Stimulated activated CD4-positive, alpha-beta T cell treated with anti-CD3 and anti-CD28 coated beads, Interleukin-15, amount 100 ng/mL, for 48 hours (primary cell): ENCODE data around the gene SEMA3G.

Experiments used
- DNase-seq, 2 donors: peaks; one replicate each; pipeline ENCODE4 v3.0.0-alpha.2; 2020; ENCODE audit warnings: low read depth in 2 of 2

Gene SEMA3G

GRCh38 chr3:52454250-52454937, 9.5 kb upstream of the SEMA3G start:
- no peak for DNase-seq

DNA sequence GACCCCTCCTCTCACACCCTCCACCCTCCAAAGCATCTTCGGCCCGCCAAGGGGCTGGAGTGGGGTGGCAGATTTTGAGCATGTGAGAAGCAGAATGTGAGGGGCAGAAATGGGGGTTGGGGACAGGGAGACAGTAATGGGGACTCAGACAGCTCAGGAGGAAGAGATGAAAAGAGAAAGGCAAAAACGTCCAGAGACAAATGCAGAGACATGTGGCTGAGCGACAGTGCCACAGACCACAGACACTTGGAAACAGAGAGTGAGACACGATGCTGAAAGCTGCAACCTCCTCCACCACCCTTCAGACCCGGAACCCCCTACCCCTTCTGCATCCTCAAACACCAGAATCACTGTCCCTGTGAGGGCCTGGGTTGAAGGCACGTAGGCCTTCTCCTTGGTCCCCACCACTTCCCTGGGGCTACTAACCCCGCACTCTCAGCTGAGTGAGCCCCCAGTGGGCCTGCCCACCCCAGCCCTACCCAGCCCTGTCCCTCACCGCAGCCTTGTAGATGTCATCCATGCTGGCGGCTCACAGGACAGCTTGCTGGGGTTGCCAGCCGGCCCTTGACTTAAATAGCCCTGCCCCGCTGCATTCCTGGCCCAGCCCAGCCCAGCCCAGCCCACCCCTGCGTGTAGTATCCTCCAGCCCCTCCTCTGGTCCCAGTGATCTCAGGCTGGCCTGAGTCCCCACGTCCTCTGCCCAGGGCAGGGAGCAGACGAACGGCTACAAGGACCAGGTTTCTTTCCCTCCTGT, 8.8 kb upstream of the SEMA3G start, which contains the start of gene TNNC1:
Gene TNNC1 (minus strand): TSS at position 546 of the 754 bp plus-strand sequence. CDS start 26 bp downstream, at position 520.
- no peak for DNase-seq

DNA sequence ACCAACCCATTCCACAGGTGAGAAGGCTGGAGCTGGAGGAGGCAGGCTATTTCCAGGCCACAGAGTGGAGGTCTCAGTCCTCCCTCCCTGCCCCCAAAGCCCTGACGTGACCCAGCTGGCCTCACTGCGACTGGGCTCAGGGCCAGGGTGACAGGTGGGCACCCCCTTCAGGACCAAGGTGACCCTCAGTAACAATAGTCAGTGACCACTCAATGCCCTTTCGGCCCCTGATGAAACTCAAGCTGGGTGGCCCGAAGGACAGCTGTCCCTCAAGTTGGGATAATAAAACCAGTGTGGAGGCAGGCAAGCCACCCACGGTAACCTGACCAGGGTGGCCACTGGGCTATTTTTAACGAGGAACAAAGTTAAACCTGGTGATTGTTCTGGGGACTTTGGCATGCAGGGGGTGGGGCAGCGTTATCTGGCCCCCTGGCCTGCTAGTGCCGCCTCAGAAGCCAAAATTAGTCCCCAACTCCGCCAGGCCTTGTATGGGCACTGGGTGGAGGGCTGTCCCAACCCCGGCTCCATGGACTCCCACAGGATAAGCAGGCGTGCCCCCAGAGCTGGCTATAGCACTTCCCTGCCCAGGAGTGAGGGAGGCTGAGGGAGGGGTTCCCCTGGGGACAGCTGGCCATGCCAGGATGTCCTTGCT, 7.8 kb upstream of the SEMA3G start:
- DNase-seq, result no peak

DNA sequence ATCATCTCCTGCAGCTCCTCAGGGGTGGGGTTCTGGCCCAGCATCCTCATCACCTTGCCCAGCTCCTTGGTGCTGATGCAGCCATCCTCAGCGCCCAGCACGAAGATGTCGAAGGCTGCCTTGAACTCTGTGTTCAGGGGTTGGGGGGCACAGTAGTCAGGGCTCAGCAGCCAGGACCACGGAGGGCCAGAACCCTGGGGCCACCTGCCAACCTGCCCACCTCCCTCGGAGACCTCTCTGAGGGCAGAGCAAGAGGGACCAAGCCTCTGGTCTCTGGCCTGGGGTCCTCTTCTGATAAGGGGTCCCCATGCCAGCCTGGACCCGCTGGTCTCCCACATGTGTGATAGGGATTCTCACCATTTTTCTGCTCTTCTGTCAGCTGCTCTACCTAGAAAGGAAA, 7.2 kb upstream of the SEMA3G start:
- no peak for DNase-seq

GRCh38 chr3:52451237-52452083, 6.6 kb upstream of the SEMA3G start:
- no peak for DNase-seq

- DNase-seq, result no peak
Observed at GRCh38 chr3:52450489-52451236, 5.8 kb upstream of the SEMA3G start.

GRCh38 chr3:52447512-52448355, 2.8 kb upstream of the SEMA3G start:
- no peak for DNase-seq

DNA sequence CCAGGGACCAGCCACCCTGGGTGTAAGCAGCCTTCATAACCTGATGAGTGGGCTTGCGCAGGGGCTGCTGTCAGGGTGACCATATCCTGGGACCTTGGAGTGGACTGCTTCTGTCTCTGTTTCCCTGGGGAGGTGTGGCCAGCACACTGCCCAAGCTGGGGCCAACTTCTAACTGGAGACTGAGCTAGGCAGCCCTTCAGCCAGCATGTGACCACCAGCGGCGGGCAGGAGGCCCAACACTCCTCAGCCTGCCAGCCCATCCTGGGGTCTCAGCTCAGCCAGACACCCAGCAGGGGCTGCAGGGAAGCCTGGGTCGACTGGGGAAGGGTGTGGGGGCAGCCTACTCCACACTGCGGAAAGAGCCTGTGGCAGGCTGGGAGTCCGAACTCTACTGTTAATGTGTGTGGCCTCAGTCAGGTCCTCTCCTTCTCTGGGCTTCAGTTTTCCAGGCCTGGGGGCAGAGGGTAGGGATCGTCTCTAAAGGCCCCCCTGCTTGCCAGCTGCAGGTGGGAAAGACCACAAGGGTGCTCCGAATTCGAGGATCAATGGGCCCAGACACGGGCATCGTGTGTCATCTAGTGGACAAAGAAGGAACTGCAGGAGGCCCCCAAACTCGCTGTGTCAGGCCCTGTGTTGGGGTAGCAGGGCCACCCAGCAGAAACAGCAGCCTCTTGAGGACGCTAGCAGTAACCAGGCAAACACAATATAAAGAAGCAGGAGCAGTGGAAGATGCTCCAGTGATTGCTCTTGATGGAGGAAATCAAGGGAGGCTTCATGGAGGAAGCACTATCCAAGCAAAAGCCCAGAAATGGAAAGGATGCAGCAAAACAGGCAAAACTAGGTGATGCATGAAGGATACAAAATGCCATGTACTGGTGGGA, 2.0 kb upstream of the SEMA3G start:
- DNase-seq, result peak; percentile 49 to 68

- DNase-seq, result no peak
Observed at GRCh38 chr3:52446042-52446441, 1.1 kb upstream of the SEMA3G start.

GRCh38 chr3:52443791-52444687, 864 bp downstream of the SEMA3G start:
- DNase-seq, result no peak

DNA sequence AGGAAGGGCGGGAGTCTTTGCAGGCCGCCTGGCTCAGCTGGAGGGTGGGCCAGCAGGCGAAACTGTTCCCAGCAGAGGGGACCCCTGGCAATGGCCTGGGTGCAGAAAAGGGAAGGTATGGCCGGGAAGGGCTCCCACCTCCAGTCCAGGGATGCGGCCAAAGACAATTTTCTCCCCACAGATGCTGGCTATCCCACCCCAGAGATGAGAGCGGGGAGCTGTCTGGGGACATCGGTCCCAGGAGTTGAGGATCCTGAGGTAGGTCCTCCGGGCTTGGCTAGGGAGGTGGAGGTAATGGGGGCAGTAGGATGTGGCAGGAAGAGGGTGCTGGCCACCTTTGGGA, 1.7 kb downstream of the SEMA3G start:
- DNase-seq, result no peak

GRCh38 chr3:52442409-52443267, 2.3 kb downstream of the SEMA3G start:
- DNase-seq, result no peak

DNA sequence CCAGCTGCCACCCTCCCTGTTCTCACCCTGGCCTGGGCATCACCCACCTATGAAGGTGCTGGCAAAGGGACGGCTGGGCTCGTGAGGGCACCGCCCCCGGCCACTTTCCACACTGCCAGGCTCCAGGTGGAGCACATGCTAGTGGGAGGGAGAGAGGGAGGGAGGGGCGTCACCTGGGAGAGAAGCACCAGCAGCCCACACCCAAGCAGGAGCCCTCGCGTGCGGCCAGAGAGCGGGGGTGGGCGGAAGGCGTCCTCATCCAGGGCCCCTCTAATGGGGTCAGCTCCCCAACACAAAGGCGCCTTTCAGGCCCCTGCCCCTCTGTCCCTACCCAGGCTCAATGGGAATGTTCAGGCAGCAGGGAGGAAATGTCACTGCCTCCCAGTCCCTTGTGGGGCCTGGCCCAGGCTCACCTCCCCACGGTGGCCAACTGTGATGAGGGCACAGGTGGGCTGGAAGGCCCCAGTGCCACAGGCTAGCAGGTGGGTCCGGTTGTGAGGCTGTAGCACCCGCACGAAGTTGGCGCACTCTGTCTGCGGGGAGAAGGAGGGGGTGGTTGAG, 3.1 kb downstream of the SEMA3G start:
- no peak for DNase-seq

GRCh38 chr3:52441091-52441771, 3.7 kb downstream of the SEMA3G start:
- DNase-seq, result no peak

DNA sequence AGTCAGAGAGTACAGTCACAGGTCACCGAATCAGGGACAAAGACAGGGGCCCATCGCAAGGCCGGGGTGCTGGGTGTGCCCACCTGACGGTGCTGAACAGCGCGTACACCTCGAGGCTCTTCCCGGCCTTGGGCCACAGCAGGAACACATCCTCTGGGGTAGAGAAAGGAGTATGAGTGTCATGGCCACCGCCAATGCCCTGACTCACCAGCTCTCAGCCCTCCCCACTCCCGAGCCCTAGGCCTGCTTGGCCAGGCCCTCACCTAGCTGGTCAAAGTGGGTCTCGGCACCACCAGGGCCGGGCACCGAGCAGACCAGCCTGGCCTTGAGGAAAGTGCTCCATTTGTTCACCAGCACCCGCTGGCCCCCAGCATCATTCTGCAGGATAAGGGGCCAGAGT, 4.2 kb downstream of the SEMA3G start:
- no peak for DNase-seq

- DNase-seq, result no peak
Observed at GRCh38 chr3:52440249-52440551, 4.7 kb downstream of the SEMA3G start.
